ENCODE data around the gene ACAA2.
"Not testable (repeated sequence)": the region's sequence is repeated elsewhere in the genome, so short reads cannot be mapped to it uniquely, and the experiment has no call there.

DNA sequence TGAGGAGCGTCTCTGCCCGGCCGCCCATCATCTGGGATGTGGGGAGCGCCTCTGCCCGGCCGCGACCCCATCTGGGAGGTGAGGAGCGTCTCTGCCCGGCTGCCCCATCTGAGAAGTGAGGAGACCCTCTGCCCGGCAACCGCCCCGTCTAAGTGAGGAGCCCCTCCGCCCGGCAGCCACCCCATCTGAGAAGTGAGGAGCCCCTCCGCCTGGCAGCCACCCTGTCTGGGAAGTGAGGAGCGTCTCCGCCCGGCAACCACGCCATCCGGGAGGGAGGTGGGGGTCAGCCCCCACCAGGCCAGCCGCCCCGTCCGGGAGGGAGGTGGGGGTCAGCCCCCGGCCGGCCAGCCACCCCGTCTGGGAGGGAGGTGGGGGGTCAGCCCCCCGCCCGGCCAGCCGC, 13.5 kb downstream of the ACAA2 start:
- not testable (repeated sequence) for TF ChIP-seq HDGF (IDR thresholded peaks at IDR 0.05; ENCODE audit: borderline replicate concordance); FOXK2 (IDR thresholded peaks at IDR 0.05); ELF4 (IDR thresholded peaks at IDR 0.05); SP1 (IDR thresholded peaks at IDR 0.05); CTBP1 (IDR thresholded peaks at IDR 0.05; ENCODE audit: borderline replicate concordance); FOXM1 (IDR thresholded peaks at IDR 0.05; ENCODE audit: borderline replicate concordance); SUZ12 (IDR thresholded peaks at IDR 0.05); BHLHE40 (IDR thresholded peaks at IDR 0.05; ENCODE audit: borderline replicate concordance); ARNT (IDR thresholded peaks at IDR 0.05); L3MBTL2 (conservative IDR thresholded peaks at IDR 0.05)
- TF ChIP-seq, protein P1, sequence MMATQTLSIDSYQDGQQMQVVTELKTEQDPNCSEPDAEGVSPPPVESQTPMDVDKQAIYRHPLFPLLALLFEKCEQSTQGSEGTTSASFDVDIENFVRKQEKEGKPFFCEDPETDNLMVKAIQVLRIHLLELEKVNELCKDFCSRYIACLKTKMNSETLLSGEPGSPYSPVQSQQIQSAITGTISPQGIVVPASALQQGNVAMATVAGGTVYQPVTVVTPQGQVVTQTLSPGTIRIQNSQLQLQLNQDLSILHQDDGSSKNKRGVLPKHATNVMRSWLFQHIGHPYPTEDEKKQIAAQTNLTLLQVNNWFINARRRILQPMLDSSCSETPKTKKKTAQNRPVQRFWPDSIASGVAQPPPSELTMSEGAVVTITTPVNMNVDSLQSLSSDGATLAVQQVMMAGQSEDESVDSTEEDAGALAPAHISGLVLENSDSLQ (IDR thresholded peaks at IDR 0.05), result not testable (repeated sequence)

Measured in HEK293T (cell line).